Activated CD8-positive, alpha-beta memory T cell treated with anti-CD3 and anti-CD28 coated beads for 1 hour (primary cell): ENCODE data around the gene SPINDOC.

Source experiments
- DNase-seq, 2 donors: peaks; one replicate each; pipeline ENCODE4 v3.0.0-alpha.2; 2020; ENCODE audit warnings: low read depth in 1 of 2; ENCODE audit errors: extremely low read depth in 1 of 2

Gene SPINDOC

DNA sequence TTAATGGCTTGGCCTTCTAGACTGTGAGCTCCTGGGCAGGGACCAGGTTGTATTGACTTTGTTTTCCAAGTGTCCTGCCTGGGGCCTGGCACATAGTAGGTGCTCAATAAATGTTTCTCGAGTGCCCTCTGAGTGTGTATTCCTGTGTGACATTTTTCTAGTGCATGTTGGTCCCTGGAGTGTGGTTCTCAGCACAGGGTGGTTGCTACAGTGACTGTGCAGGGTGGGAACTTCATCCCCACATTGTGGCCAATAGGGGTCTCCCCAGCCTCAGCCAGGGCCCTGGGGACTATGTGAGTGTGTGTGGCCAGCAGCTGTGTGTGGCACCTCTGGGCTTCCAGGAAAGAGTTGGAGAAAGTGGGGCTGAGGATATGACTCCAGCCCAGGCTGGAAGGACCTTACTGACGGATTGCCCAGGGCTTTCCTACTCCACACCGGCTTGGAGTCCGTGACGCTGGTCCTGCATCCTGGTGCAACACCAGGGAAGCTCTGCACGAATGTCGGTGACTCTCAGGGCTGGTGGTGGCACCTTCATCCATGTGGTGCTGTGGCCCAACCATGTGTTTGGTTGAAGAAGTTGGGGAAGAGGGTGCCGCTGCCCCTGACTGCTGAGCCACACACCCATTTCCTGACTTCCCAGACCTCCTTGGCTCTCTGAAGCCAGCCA, 16.7 kb downstream of the SPINDOC start:
- no peak for DNase-seq

DNA sequence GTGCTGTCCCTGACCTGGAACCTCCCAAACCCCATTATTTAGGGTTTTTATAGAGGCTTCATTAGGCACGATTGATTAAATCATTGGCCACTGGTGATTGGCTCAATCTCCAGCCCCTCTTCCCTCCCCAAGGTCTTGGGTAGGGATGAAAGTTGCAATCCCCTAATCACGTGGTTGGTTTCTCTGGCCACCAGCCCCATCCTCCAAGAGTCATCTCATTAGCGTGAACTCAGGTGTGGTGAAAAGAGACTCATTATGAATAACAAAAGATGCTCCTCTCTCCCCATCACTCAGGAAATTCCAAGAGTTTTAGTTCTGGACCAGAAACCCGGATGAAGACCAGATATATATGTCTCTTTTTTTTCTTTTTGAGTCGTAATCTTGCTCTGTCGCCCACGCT, 18.1 kb downstream of the SPINDOC start:
- no peak for DNase-seq

DNA sequence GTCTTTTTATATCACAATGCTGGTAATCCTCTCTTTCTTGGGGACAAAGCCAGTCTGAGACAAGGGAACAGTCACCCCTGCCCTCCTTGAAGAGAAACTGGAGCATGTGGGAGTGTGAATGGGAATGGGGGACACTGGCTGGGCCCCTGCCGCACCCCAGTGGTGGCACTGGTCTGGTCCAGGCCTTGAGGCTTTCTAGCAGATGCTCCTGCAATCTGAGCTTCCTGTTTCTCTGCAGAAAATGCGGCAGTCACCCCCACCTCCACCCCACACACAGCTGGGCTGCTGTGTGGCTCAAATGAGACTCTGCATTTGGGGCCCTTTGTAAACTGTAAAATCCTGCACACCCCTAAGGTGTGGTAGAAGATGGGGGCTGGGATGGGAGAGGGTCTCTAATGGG, 19.1 kb downstream of the SPINDOC start:
- DNase-seq = no peak

DNA sequence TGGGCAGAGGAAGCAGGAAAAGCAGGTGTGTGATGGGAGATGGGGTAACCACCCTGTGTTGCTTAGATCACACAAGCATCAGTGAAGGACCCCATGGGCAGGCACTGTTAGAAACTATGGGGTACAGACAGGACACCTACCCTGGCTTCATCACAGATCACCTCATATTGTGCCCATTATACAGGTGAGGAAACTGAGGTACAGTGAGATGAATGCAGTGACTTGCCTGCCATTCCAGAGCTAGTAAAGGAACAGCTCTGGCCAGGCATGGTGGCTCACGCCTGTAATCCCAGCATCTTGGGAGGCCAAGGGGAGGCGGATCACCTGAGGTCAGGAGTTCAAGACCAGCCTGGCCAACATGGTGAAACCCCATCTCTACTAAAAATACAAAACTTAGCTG, 19.8 kb downstream of the SPINDOC start:
- no peak for DNase-seq

DNA sequence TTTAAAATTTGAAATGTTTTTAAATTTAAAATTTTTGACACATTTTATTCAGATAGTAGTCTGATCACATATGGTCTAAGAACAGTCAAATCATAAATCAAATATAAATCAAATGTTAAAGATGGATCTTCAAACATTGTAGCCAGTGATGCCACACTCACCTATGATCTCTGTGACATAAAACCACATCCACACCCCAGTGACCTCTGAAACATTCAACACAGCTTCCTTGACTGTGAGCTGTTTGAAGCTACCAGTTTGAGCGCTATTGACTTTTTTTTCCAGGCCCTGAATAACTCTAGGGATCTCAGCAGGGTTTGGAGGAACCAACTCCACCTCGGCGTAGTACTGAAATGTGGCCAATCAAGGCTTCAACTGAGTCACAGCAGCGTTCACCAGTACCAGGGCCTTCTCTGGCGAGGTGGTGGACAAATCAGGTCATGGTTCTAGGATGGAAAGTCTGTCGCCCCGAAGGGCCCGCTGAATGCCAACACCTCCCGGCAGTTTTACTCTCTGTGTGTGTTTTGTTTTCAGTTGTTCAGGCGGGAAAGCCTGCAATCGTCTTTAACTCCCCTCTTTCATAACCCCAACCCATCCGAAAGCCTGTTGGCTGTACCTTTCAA, 21.4 kb downstream of the SPINDOC start:
- no peak for DNase-seq

DNA sequence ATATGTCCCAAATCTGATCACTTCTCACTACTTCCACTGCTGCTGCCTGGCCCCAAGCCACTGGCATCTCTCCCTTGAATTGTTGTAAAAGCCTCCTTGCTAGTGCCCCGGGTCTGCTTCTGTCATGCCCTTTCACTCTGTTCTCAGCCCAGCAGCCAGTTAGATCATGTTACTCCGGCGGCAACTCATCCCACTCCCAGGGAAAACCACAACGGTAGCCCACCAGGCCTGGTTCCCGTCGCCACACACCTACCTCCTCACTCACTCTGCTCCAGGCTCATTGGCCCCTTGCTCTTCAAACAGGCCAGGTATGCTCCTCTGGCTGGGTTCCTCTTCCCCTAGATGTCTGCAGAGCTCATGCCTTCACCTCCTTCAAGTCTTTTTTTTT, 21.9 kb downstream of the SPINDOC start:
- DNase-seq = no peak

DNA sequence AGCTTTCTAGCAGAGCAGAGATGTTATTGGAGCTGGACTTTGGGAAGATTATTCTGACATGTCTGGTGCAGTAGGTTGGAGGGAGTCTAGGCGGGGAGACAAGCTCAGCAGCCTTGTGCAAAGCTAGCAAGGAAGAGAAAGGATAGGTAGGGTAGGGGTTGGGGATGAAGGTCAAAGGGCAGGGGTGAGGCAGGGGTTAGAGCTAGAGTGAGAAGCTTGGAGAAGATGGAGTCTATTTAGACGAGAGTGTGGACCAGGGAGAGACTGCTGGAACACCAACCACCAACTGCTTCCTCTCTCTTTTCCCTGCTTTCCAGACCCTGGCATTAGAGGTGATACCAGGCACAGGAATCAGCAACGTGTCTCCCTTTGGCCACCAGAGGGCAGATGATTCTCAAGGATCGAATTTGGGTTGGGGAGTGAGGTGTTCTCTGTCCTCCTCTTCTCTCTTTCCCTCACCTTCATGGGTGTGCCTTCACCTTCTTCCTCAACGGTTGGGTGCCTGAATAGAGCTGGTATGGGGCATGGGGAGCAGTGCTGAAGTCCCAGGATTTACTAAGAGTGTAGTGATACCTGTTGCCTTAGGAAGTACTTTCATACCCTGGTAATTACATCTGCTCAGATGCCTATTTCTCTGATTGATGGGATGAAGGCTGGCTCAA, 23.9 kb downstream of the SPINDOC start:
- DNase-seq = peak; percentile 45 to 57

DNA sequence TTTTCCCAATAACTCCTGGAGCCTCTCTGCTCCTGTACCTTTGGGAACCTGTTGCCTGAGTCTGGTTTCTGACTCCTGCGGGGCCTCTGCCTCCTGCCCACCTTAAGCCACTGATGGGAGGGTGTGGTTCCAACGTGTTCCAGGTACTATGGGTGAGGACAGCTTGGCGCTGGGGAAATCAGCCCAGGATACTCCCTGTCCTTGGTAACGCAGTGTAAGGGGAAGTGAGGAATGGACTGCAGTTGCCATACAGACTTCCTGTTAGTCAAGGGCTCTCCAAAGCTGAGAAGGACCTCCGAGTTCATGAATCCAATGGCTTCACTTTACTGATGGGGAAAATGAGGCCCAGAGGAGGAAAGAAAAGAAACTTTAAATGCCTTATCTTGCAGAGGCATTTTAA, 24.5 kb downstream of the SPINDOC start:
- no peak for DNase-seq

DNA sequence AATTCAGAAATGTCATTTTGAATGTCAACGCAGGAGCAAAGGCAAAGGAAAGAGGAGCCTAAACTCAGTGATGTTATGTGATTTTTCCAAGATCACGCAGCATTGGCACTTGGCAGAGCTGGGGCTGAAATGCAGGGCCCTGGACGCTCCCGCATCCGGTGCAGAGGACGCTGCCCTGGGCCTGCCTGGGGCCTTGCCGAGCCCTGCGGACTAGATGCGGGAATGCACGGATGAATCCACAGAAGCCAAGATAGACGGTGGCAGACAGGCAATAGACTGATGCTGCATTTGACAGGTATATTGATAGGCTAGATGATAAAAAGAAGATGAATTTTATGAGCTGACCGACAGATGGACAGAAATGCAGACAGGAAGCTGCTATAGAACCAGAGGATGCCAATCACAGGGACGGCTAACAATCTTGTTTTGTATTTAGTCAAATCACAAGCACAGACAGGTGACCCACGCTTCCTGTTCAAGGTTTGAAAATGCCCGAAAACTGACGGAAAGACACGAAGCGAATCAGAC, 25.0 kb downstream of the SPINDOC start:
- DNase-seq = no peak

DNA sequence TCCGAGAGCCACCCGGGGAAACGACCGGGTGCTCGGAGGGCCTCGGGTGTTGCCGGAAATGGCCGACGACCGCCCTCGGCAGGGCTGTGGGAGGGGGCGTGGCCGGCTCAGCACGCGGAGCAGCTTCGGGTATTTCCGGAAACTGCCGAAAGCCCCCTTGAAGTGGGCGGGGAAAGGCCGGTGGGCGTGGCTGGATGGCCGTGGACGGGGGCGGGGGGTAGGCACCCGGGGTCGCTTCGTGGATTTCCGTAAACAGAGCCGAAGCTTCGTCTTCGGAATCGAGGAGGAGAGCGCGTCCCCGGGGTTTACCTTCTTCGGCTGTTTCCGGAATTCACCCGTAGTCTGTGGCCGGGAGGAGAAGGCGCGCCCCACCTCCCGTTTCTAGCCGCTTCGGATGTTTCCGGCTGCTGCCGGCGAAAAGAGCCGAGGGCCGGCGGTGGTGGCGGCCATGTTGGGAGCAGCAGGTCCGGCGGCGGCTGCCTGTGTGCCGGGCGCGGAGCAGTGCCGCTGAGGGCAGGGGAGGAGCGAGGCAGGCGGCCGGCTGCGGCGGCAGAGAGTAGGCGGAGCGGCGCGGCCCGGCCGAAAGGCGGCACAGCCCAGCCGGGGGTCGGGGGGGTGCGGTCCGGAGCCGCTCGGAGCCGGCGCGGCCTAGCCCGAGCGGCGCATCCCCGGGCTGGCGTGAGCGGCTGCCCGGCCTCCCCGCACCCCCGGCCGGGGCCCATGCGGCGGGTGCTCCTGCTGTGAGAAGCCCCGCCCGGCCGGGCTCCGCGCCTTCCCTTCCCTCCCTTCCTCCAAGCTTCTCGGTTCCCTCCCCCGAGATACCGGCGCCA, 25.6 kb downstream of the SPINDOC start, which contains the start of gene MARK2:
Gene MARK2 (plus strand): TSS at position 433 of the 830 bp plus-strand sequence. CDS start 397 bp downstream, at position 830.
- peak; percentile 99 for DNase-seq

DNA sequence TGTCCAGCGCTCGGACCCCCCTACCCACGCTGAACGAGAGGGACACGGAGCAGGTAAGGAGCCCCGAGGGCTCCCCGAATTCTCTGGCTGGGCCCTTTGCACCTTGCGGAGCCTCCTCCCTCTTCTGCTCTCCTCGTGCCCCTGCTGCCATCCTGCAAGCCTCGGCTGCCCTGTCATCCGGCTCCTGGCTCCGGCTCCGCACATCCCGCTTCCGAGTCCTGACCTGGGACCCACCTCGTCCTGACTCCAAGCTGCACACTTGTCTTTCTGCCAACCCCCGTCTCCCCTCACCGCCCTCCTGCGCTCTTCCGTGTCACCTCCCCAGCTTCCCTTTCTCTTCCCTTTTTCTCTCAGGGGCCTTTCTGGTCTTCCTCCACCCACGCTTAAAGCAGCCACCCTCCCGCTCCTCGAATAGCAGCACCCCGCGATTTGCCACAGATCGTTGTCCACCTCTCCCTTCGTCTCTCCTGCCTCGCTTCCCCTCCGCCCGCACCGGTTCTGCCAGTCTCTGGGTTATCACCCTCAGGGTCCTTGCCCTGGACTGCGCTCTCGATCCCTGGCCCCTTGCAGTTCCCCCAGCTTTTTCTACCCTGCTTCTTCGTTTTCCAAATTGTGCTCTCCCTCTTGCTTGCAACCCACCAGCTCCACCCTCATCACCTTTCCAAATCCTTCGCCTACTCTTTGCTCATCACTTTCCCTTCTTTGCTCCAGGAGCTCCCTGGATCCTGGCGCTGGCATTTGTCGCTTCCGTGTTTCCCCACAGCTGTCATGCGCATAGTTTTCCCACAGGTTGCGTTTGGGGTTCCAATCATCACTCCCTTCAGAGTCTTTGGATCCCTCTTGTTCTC, 26.5 kb downstream of the SPINDOC start:
- no peak for DNase-seq

DNA sequence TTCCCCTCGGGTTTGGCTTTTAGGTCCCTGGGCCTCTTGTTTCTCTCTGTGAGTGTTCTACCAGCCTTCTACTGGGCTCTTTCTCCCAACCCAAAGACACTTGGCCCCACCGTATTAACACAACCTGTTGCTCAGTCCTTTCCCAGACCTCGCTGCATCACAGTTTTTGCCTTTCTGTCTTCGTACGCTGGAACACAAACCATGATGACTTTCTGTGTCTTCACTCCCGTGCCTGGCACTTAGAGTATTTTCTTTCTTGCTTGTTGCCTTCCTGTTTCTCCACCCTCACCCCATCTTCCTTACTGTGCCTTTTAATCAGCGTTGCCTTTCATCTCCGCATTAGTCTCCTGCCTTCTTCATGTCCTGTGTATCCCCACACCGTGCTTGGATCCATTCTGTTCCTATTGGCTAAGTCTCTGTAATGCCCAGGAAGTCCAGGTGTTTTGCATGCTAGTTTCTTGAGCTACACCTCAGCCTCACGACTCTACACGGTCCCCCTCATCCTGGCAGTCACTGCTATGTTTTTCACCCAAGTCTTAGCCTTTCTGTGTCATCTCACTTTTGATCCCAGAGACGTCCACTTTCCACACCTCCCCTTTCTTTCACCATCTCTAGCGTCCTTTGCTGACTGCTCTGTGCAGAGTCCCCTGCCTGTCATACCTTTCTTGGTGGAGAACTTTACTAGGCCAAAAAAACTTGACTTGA, 27.3 kb downstream of the SPINDOC start:
- no peak for DNase-seq

DNA sequence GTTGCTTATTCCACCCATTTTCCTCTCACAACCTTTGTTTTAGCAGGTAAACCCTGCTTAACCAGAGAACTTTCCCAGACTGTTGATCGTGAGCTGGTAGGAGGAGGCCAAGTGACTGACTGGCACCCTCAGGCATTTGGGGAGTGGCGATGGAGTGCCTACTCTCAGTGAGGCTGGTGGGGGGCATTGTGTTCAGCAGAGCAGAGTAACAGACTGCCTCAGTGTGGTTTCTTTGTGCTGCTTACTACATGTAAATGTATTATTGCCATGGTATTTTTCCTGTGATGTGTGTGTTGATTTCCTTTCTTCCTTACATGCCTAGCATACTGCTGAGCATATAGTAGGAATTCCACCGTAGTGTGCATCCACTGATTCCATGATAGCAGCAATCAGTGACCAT, 28.3 kb downstream of the SPINDOC start:
- DNase-seq = no peak

DNA sequence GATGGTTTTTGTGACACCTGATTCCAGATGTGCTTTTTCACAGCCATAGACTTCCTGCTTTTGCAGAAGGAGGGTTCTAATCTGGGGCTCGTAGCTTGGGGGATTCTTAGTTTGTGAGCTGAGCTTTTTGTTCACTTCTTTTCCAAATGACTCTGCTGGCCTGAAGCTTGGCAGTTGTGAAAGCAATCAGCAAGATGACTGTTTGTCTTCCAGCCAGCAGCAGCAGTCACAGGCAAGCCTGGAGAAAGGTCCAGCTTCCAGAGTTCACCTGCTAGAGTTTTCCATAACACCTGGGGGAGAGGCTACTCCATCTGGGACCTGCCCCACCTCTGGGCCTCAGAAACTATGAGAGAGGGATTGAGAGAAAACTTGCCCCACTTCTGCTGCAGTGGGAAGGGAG, 29.8 kb downstream of the SPINDOC start:
- no peak for DNase-seq

DNA sequence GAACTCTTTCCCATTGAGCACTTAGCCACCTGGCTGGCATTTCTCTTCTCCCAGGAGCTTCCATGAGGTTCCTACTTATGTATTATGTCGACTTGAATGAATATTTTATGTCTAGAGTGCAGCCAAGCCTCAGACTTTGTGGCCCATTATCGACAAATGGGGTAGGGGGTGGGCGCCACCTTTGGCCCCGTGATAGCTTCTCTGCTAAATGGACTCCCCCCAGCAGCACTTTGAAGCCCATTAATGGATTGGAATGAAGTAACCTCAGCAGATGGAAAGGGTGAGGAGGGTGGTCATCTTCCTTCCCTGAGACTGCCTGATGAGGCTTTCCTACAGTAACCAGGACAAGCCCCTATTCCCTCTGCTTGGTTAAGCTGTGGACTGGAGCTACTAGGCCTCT, 31.6 kb downstream of the SPINDOC start:
- DNase-seq = no peak

DNA sequence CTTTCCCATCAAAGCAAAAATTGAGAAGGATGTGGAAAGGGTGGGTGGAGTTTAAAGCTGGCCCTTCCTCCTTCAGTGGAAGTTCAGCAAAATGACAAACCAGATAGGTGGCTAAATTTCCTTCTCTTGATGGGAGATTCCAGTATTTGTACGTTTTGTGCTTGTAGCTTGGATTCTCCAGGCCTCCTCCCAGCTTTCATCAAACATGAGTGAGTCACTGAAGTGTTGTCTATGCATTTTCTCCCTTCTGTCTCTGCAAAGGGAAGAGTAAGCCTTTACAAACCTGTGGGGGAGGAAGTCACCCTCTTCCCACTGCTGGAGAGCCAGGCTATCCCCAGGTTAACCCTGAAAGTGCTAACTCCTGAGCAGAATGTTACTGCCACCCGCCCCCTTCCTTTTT, 32.0 kb downstream of the SPINDOC start:
- DNase-seq = no peak

DNA sequence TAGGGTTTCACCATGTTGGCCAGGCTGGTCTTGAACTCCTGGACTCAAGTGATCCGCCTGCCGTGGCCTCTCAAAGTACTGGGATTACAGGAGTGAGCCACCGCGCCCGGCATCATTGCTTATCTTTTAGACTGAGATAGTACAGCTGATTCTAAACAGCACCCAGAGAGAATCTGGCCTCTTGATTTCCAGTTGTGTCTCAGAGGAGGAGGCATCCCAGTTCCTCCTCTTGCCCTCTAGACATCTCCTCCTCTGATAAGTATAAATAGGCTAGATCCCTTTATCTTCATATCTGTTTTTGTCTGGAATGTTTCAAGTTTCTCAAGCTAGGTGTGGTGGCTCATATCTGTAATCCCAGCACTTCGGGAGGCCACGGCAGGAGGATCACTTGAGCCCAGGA, 32.7 kb downstream of the SPINDOC start:
- DNase-seq = no peak

DNA sequence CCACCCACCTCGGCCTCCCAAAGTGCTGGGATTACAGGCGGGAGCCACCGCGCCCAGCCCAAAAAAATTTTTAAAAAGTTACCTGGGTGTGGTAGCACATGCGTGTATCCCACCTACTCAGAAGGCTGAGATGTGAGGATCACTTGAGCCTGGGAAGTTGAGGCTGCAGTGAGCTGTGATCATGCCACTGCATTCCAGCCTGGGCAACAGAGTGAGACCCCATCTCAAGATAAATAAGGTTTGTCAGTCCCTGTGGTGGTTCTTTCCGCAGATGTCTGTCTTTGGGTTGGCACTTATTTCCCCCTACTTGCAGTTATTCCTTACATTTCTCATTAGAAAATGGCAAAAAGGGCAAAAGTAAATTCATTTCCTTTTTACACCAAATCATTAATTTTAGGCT, 33.6 kb downstream of the SPINDOC start:
- no peak for DNase-seq

DNA sequence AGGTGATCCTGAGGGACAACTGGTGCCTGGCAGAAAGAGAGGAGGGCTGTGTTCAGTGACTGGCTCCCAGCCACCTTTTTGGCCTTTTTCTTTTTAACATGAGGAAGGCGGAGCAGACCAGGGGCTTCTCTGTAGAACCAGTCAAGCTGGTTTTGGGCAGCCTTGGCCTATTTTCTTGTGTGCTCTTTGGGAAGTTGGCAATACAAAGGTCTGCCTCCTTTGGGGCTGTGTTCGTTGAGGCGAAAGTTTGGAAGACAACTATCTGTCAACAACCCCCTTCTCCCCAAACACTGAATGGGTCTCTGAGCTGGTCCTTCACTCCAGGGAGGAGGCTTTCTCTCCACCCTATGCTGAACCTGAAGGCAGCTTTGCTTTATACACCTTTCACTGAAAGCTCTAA, 34.1 kb downstream of the SPINDOC start:
- DNase-seq = no peak

DNA sequence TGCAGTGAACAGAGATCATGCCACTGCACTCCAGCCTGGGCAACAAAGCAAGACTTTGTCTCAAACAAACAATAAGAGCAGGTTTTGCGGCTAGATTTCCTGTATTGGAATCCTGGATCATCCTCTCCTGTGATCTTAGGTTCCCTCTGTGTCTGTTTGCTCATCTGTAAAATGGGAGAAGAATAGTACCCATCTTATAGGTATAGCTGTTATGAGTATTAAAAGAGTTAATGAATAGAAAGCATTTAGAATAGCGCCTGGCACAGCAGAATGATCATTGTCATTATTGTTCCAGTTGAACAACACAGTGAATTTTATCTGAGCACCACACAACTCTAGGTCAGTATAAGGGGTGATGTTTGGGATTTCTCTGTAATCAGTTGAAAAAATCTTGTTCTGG, 36.4 kb downstream of the SPINDOC start:
- DNase-seq = no peak
